GM21619 (cell line): ENCODE results near the gene TTLL6.
"Not testable (repeated sequence)": the region's sequence is repeated elsewhere in the genome, so short reads cannot be mapped to it uniquely, and the experiment has no call there.

Experiments
- ATAC-seq: cut with Tn5 transposase; IDR thresholded peaks from one replicate; pipeline ENCODE4 v1.9.1; 2021; ENCODE audit not compliant: unreplicated experiment

TTLL6 gene

GRCh38 chr17:48816438-48816773, 623 bp downstream of the TTLL6 start:
- no peak for ATAC-seq

- no peak for ATAC-seq
Observed at GRCh38 chr17:48815311-48815710, 1.7 kb downstream of the TTLL6 start.

GRCh38 chr17:48814504-48814903, 2.5 kb downstream of the TTLL6 start:
- no peak for ATAC-seq

GRCh38 chr17:48812001-48812400, 5.0 kb downstream of the TTLL6 start:
- no peak for ATAC-seq

- no peak for ATAC-seq
Observed at GRCh38 chr17:48809182-48809581, 7.8 kb downstream of the TTLL6 start.

GRCh38 chr17:48804936-48805411, 12.1 kb downstream of the TTLL6 start:
- no peak for ATAC-seq

- no peak for ATAC-seq
Observed at GRCh38 chr17:48800626-48801217, 16.3 kb downstream of the TTLL6 start.

GRCh38 chr17:48799069-48799723, 17.8 kb downstream of the TTLL6 start:
- ATAC-seq = no peak

- ATAC-seq = not testable (repeated sequence)
Observed at GRCh38 chr17:48796163-48796522, 20.9 kb downstream of the TTLL6 start.

GRCh38 chr17:48795444-48796162, 21.4 kb downstream of the TTLL6 start:
- no peak for ATAC-seq

GRCh38 chr17:48792033-48792798, 24.8 kb downstream of the TTLL6 start:
- ATAC-seq = no peak

- ATAC-seq = peak; percentile 68
Observed at GRCh38 chr17:48791128-48792032, 25.6 kb downstream of the TTLL6 start.

- ATAC-seq = no peak
Observed at GRCh38 chr17:48790607-48791127, 26.4 kb downstream of the TTLL6 start.

GRCh38 chr17:48787828-48788227, 29.2 kb downstream of the TTLL6 start:
- ATAC-seq = no peak

- ATAC-seq = no peak
Observed at GRCh38 chr17:48779421-48779820, 37.6 kb downstream of the TTLL6 start.

GRCh38 chr17:48776602-48777001, 40.4 kb downstream of the TTLL6 start:
- no peak for ATAC-seq

- no peak for ATAC-seq
Observed at GRCh38 chr17:48773245-48773644, 43.8 kb downstream of the TTLL6 start.

GRCh38 chr17:48770954-48771353, 46.1 kb downstream of the TTLL6 start:
- no peak for ATAC-seq

GRCh38 chr17:48769009-48769675, 47.9 kb downstream of the TTLL6 start:
- no peak for ATAC-seq

GRCh38 chr17:48767263-48767774, 49.7 kb downstream of the TTLL6 start:
- no peak for ATAC-seq
